ENCODE results near the gene RLF.

- TF ChIP-seq CTCF (IDR thresholded peaks at IDR 0.05; ENCODE audit: low read length) (no peak), EZH2 (optimal IDR thresholded peaks at IDR 0.05; ENCODE audit: low read depth, low read length) (no peak), EZH2phosphoT487 (IDR thresholded peaks at IDR 0.05; ENCODE audit: low read length) (no peak)
These were observed 78.4 kb downstream of the RLF start for GRCh38 chr1:40239626-40240025.

All from MM.1S (cell line).